Skeletal muscle satellite cell (primary cell): Measurements from ENCODE around the gene PRDM7.

Source experiments
- H3K27me3 ChIP-seq: 2 replicates; pipeline ENCODE4 v1.7.0; 2013; ENCODE audit warnings: low read length; ENCODE audit not compliant: control insufficient read depth, insufficient read depth
- H3K36me3 ChIP-seq: 2 replicates; pipeline ENCODE4 v1.7.0; 2013; ENCODE audit warnings: mild to moderate bottlenecking, control low read depth, low read length; ENCODE audit not compliant: insufficient read depth
- H3K4me1 ChIP-seq: 2 replicates; pipeline ENCODE4 v1.7.0; 2013; ENCODE audit warnings: low read length; ENCODE audit not compliant: control insufficient read depth, insufficient read depth
- H3K4me2 ChIP-seq: 2 replicates; pipeline ENCODE4 v1.7.0; 2013; ENCODE audit warnings: mild to moderate bottlenecking, low read length
- H3K4me3 ChIP-seq: 2 replicates; pipeline ENCODE4 v1.7.0; 2013; ENCODE audit warnings: low read length
- H3K9ac ChIP-seq: 2 replicates; pipeline ENCODE4 v1.7.0; 2013; ENCODE audit warnings: mild to moderate bottlenecking, low read depth, low read length, moderate library complexity
- H3K9me3 ChIP-seq: replicated peaks from 2 replicates; pipeline ENCODE4 v1.7.0; 2013; ENCODE audit warnings: mild to moderate bottlenecking, control low read depth, low read length

The PRDM7 gene

DNA sequence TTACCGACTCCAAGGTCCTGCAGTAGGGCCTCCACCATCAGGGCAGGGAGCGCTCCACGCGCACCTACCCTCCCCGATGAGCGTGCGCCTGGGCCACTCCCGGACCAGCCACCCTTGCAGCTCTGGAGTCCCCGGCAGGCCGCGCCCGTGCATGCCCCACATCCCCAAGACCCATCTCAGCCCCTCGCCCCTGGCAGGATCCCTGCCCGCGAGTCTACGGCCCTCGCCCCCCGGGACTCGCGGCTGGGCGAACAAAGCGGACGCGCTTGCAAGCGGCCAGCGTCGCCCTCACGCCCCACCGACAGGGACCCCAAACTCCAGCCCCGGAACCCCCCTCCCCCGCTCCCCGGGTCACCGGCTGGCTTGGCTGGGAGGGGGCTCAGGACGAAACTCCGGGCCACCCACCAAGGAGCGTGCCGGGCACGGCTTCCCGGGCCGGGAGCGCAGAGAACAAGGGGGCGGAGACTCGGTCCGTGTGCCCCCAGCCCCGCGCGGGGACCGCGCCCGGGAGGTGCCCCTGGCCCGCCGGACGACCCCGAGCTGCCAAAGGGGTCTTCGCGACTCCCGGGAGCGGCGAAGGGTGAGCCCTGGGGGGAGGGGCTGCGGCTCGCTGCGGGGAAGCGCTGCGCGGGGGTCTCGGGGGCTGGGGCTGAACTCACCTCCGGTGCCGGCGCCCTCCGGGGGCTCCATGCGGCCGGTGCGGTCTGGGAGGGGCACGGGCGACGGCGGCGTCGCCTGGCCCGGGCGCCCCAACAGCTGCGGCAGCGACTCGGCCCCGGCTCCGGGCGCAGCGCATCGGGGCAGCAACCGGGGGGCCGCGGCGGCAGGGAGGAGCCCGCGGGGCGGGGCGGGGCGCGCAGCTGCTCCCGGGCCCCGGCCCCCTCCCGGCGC is 58.2 kb downstream of the PRDM7 start, which contains the start of gene DBNDD1:
DBNDD1 (minus strand) TSS at position 805 of the 891 bp plus-strand sequence; CDS start at position 690, 115 bp downstream.
- no peaks in the 10 kb centered on the region for H3K27me3 ChIP-seq
- H3K4me3 ChIP-seq, result peak within 1 kb of the TSS; percentile 75
- H3K4me1 ChIP-seq, result peaks cover 35% of the 10 kb centered on the region
- H3K4me2 ChIP-seq, result peak within 1 kb of the TSS; percentile 88
- no peaks in the 10 kb centered on the region for H3K36me3 ChIP-seq
- H3K9ac ChIP-seq, result peak within 1 kb of the TSS; percentile 64
- H3K9me3 ChIP-seq, result no peaks in the 10 kb centered on the region

DNA sequence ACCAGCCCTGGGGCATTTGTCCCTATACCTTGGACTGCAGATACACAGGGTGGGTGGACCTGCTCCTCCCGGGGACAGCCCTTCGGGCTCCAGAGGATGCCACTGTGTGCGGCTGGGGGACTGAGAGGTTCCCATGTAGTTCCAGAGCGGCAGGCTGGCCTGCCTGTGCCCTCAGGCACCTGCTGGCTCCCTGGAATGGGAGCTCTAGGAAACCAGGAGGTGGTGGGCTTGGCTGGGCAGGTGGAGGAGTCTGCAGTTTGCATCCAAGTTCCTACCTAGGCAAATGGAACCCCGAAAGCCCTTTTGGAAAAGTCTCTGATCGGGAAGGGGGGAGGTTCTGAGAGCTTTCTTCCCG is 58.9 kb downstream of the PRDM7 start:
- Histone ChIP-seq H3K36me3 (no peaks in the 10 kb centered on the region), H3K9ac (no peak overlapping the region)

DNA sequence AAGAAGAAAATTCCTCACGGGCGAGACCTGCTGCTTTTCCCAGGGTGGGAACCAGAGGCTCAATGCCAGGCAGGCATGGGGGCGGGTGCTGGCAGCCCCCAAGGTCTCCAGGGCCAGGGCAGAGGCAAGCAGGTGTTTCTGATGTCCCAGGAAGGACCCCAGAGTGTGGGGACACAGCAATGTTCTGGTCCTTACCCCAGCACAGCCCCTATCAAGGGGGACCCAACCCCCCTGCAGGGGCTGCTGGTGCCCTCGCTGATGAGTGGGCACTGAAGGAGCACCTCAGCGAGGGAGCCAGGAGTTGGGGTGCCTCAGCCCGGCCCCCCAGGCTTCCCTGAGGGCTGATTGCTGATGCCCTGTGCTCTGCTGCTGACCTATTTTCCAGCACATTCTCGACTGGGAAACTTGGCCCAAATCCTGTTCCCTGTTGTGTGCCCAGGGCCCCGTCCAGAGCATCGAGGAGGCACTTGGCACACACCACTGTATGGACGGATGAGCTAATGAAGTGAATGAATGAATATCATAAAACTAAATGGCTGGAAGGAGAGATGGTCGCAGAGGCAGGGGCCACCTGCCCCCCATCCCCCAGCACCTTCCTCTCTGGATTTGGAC is 60.7 kb downstream of the PRDM7 start:
- H3K27me3 ChIP-seq, result peaks cover 4% of the 10 kb centered on the region
- peaks cover 22% of the 10 kb centered on the region for H3K4me1 ChIP-seq
- H3K36me3 ChIP-seq, result no peaks in the 10 kb centered on the region
- H3K4me2 ChIP-seq, result no peak overlapping the region
- H3K9ac ChIP-seq, result no peak overlapping the region
- no peaks in the 10 kb centered on the region for H3K9me3 ChIP-seq
- no peak overlapping the region for H3K4me3 ChIP-seq

More for the DNA sequence above, 58.9 kb downstream of the PRDM7 start:
- peaks cover 33% of the 10 kb centered on the region for H3K4me1 ChIP-seq
- no peak overlapping the region for H3K4me3 ChIP-seq
- H3K9me3 ChIP-seq, result no peaks in the 10 kb centered on the region
- H3K4me2 ChIP-seq, result peak overlapping the region; percentile 88
- no peaks in the 10 kb centered on the region for H3K27me3 ChIP-seq

GRCh38 chr16:90015586-90016338 is 61.4 kb downstream of the PRDM7 start:
- no peak overlapping the region for H3K4me3 ChIP-seq
- no peak overlapping the region for H3K4me2 ChIP-seq
- H3K9me3 ChIP-seq, result no peaks in the 10 kb centered on the region
- H3K9ac ChIP-seq, result no peak overlapping the region
- H3K27me3 ChIP-seq, result peaks cover 4% of the 10 kb centered on the region
- H3K4me1 ChIP-seq, result peaks cover 18% of the 10 kb centered on the region
- H3K36me3 ChIP-seq, result no peaks in the 10 kb centered on the region

DNA sequence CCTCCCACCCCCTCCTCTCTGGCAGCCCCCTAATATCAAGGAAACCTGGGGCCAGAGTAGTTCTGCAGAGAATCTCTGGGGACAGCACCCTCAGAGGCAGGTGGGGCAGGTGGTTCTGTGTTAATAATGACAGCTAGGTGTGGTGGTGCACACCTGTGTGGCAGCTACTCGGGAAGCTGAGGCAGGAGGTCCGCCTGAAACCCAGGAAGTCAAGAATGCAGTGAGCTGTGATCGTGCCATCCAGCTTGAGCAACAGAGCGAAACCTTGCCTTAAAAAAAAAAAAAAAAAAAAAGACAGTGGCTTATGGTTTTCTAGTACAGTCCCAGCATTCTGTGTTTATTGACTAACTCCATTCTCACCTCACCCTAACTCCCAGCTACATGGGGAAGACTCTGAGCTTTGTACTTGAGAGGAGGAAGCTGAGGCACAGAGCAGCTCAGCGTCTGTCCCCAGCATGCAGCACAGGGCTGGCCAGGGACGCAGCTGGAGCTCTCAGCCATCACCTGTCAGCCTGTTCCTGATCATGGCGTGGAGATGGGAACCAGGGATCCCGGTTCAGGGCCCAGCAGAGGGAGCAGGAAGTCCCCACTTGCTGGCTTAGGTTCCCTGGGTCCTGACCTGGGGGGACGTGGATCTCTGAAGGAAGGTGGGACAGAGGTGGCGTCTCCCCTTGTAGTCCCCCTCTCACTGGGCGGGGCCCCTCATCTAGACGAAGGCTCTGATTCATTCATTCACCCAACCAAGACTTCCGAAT is 64.0 kb downstream of the PRDM7 start:
- Histone ChIP-seq H3K27me3 (peaks cover 4% of the 10 kb centered on the region), H3K9ac (no peak overlapping the region), H3K9me3 (no peaks in the 10 kb centered on the region), H3K36me3 (no peaks in the 10 kb centered on the region), H3K4me3 (no peak overlapping the region), H3K4me2 (no peak overlapping the region), H3K4me1 (no peaks in the 10 kb centered on the region)

- H3K4me3 ChIP-seq, result no peak overlapping the region
- no peaks in the 10 kb centered on the region for H3K4me1 ChIP-seq
- peaks cover 4% of the 10 kb centered on the region for H3K27me3 ChIP-seq
- H3K4me2 ChIP-seq, result no peak overlapping the region
- H3K36me3 ChIP-seq, result no peaks in the 10 kb centered on the region
- H3K9ac ChIP-seq, result no peak overlapping the region
- H3K9me3 ChIP-seq, result no peaks in the 10 kb centered on the region
Measured at GRCh38 chr16:90011908-90012501, 65.1 kb downstream of the PRDM7 start.

DNA sequence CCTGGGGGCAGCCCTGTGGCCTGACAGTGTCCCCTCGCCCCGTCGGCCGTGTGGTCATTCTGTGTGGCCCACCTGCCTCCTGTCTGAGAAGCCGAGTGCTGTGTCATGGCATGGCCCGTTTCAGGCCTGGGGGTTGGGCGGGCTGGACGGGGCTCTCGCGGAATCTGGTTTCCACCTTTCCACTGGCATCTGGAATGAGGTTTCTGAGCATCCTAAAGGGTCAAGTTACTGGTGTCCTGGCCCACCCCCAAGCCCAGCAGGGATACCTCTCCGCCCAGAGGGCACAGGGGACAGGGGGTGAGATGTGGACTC is 65.7 kb downstream of the PRDM7 start:
- H3K36me3 ChIP-seq, result no peaks in the 10 kb centered on the region
- no peak overlapping the region for H3K4me3 ChIP-seq
- no peak overlapping the region for H3K9ac ChIP-seq
- H3K27me3 ChIP-seq, result peaks cover 4% of the 10 kb centered on the region
- H3K4me1 ChIP-seq, result no peaks in the 10 kb centered on the region
- no peak overlapping the region for H3K4me2 ChIP-seq
- no peaks in the 10 kb centered on the region for H3K9me3 ChIP-seq

GRCh38 chr16:90010676-90011507 is 66.2 kb downstream of the PRDM7 start:
- H3K9me3 ChIP-seq, result no peaks in the 10 kb centered on the region
- H3K36me3 ChIP-seq, result no peaks in the 10 kb centered on the region
- H3K4me1 ChIP-seq, result no peaks in the 10 kb centered on the region
- H3K27me3 ChIP-seq, result peaks cover 4% of the 10 kb centered on the region
- H3K4me2 ChIP-seq, result no peak overlapping the region
- H3K9ac ChIP-seq, result no peak overlapping the region
- H3K4me3 ChIP-seq, result no peak overlapping the region

DNA sequence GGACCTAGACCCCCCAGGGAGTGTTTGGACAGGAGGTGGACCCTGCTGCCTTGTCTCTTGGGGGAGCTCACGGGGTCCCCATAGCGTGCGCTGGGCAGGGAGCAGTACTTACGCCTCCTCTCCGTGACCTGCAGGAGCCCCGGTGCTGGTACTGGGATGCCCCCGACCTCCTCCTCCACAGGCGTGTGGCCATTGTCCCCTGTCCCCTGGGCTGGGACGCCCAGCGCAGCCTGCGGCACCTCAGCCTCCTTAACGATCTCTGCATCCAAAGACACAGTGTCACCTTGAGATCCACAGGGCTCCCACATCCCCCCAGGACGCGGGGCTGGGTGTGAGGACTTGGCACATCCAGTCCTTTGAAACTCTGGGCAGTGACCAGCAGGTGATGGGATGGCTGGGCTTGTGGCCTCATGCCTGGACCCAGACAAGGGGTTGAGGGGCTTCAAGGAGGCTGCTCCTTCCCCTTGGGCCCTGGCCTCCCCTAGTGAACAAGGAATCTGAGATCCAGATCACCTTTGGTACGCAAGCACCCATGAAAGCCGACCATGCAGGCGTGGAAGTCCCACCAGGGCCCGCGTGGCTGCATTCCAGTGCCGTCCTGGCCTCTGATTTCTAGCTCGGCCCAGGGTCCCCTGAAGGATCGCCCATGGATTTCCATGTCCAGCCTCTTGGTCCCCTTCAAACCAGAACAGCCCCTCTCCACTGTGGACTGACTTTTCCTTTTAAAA is 67.8 kb downstream of the PRDM7 start:
- Histone ChIP-seq H3K9me3 (no peaks in the 10 kb centered on the region), H3K27me3 (peaks cover 4% of the 10 kb centered on the region), H3K4me2 (no peak overlapping the region), H3K4me3 (no peak overlapping the region), H3K4me1 (no peaks in the 10 kb centered on the region), H3K9ac (no peak overlapping the region), H3K36me3 (no peaks in the 10 kb centered on the region)

GRCh38 chr16:90008708-90009145 is 68.4 kb downstream of the PRDM7 start:
- H3K4me2 ChIP-seq, result no peak overlapping the region
- no peak overlapping the region for H3K9ac ChIP-seq
- no peaks in the 10 kb centered on the region for H3K9me3 ChIP-seq
- H3K4me1 ChIP-seq, result no peaks in the 10 kb centered on the region
- no peak overlapping the region for H3K4me3 ChIP-seq
- H3K36me3 ChIP-seq, result no peaks in the 10 kb centered on the region
- peaks cover 4% of the 10 kb centered on the region for H3K27me3 ChIP-seq
